Measurements from ENCODE around the gene BEX2. TPM values are rescaled to one million over a fixed set of nuclear protein-coding genes. Genes with fewer than 3 reads are reported as not detected.

Gene BEX2
- total RNA-seq, 4 donors from 2014 or later: 1.8 to 7.1 (median 4.4) TPM; not detected in 1

- Histone ChIP-seq H3K36me3 (no peaks in the 10 kb centered on the region), H3K4me1 (no peaks in the 10 kb centered on the region), H3K9me3 (no peaks in the 10 kb centered on the region), H3K27me3 (no peaks in the 10 kb centered on the region), H3K4me3 (no peak overlapping the region), H3K27ac (no peak overlapping the region)
- no peak for DNase-seq
- TF ChIP-seq POLR2A (IDR thresholded peaks at IDR 0.05): no peak
- TF ChIP-seq CTCF (IDR thresholded peaks at IDR 0.05): no peak
These were observed 31.2 kb downstream of the BEX2 start for GRCh38 chrX:103279624-103280023.

GRCh38 chrX:103276581-103277002 is 34.2 kb downstream of the BEX2 start, which contains the start of gene TCEAL5:
Gene TCEAL5 (minus strand): TSS chrX:103276750. CDS start chrX:103274563, 2,187 bp downstream.
- Histone ChIP-seq H3K36me3 (no peaks in the 10 kb centered on the region), H3K4me3 (peak within 1 kb of the TSS in 1 of 4 donors; percentile 28), H3K9me3 (no peaks in the 10 kb centered on the region), H3K4me1 (no peaks in the 10 kb centered on the region), H3K27me3 (no peaks in the 10 kb centered on the region), H3K27ac (no peak within 1 kb of the TSS)
- TF ChIP-seq POLR2A (IDR thresholded peaks at IDR 0.05): no peak
- TF ChIP-seq CTCF (IDR thresholded peaks at IDR 0.05): no peak
- DNase-seq: no peak

DNA sequence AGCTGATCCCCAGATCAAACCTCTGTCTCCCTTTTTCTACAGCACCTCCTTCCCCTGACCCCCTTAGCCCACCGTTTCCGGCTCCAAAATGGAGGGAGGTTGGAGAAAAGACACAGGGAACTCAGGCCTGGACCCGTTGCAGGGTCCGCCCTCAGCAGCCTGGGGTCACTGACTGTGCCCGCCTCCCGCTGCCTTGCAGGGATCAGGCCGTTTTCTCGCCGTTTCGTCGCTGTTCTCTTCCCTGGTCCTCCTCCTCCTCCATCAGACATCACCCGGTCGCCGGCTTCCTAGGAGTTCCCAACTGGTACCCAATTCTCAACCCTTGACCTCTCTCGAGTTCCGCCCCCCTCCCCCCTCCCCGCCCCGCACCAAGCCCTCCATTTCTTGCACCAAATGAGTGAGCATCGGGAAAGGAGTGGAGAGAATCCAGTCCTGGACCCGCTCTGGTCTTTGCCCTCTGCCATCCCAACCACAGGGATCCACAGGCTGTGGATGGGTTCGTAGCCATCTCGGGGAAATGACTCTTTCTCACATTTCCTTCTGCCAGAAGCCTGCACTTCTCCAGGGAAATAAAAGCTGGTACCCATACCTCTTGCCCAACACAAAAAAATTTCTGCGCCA is 34.7 kb downstream of the BEX2 start:
- H3K27me3 ChIP-seq: no peaks in the 10 kb centered on the region
- DNase-seq: no peak
- no peaks in the 10 kb centered on the region for H3K4me1 ChIP-seq
- no peaks in the 10 kb centered on the region for H3K36me3 ChIP-seq
- TF ChIP-seq POLR2A (IDR thresholded peaks at IDR 0.05) (no peak), CTCF (IDR thresholded peaks at IDR 0.05) (no peak)
- H3K4me3 ChIP-seq: peak overlapping the region in 1 of 4 donors; percentile 28
- no peak overlapping the region for H3K27ac ChIP-seq
- H3K9me3 ChIP-seq: no peaks in the 10 kb centered on the region

DNA sequence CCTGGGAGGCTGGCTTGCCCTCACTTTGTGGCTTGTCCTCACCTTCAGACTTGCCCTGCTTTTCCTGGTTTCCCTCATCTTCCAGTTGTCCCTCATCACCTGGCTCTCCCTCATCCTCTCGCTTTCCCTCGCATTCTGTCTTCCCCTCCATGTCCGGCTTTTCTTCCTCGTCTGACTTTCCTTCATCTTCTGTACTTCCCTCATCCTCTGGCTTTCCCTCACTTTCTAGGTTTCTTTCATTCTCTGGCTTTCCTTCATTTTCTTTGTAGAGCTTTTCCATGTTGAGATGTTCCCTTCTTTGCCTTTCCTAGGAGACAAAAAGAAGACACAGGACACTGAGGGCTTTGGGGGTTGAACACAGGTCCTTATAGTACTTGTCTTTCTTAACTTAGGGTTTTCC is 36.5 kb downstream of the BEX2 start:
- DNase-seq: no peak
- TF ChIP-seq CTCF (IDR thresholded peaks at IDR 0.05) (no peak), POLR2A (IDR thresholded peaks at IDR 0.05) (no peak)
- Histone ChIP-seq H3K4me3 (no peak overlapping the region), H3K27ac (no peak overlapping the region), H3K27me3 (no peaks in the 10 kb centered on the region), H3K9me3 (no peaks in the 10 kb centered on the region), H3K36me3 (no peaks in the 10 kb centered on the region), H3K4me1 (no peaks in the 10 kb centered on the region)

Small RNAs within 50 kb of the gene (small RNA-seq; reads per million reads assigned to genes)
- gene Z92846.1: 0 reads per million in 2 donors

Other genes starting within 250 kb of the BEX2 start
- 1 to 10 TPM; 1.2 to 5.0 (median 2.3) TPM for gene BEX1, start 246.8 kb downstream of the BEX2 start, total RNA-seq
- gene NXF3, start 217.8 kb downstream of the BEX2 start, total RNA-seq: 10 to 100 TPM in 3 of 4 donors, 1 to 10 TPM in 1; 8.2 to 63.5 (median 14.0) TPM
- 10 to 100 TPM in 2 of 4 donors, 1 to 10 TPM in 2; 4.4 to 16.5 (median 10.2) TPM for gene BEX4, start 95.9 kb downstream of the BEX2 start, total RNA-seq
- 10 to 100 TPM; 14.7 to 74.3 (median 22.9) TPM for gene TCEAL8, start 55.8 kb downstream of the BEX2 start, total RNA-seq
- gene TCEAL5, start 34.2 kb downstream of the BEX2 start, total RNA-seq: not detected
- gene TCEAL7, start 19.2 kb upstream of the BEX2 start, total RNA-seq: 1 to 10 TPM; 1.1 to 5.8 (median 2.1) TPM
- gene TCEAL9, start 45.5 kb upstream of the BEX2 start, total RNA-seq: 10 to 100 TPM in 2 of 4 donors, 1 to 10 TPM in 2; 4.2 to 33.0 (median 9.7) TPM
- 100 to 1,000 TPM in 1 of 4 donors, 10 to 100 TPM in 2, 1 to 10 TPM in 1; 9.1 to 102 (median 17.9) TPM for gene BEX3, start 65.5 kb upstream of the BEX2 start, total RNA-seq
- gene RAB40A, start 208.5 kb upstream of the BEX2 start, total RNA-seq: under 1 TPM in 1 of 4 donors, not detected in 3; 0.70 TPM

All from Peyer's patch (tissue), 4 donors.